Neural crest cell (in vitro differentiated cells): ENCODE data around the gene UBE2L6. TPM values are rescaled to one million over a fixed set of nuclear protein-coding genes. Genes with fewer than 3 reads are reported as not detected.

Experiments
- DNase-seq: peaks from one replicate; pipeline ENCODE4 v3.0.0; 2021; ENCODE audit warnings: low read depth, mixed read lengths, low spot score
- H3K27ac Mint-ChIP-seq: one replicate; pipeline ENCODE4 v1.8.0; 2021; ENCODE audit warnings: mild to moderate bottlenecking, mixed read lengths; ENCODE audit not compliant: unreplicated experiment
- H3K27me3 Mint-ChIP-seq: 2 replicates; pipeline ENCODE4 v1.8.0; 2021; ENCODE audit warnings: low read depth, mild to moderate bottlenecking, mixed read lengths
- H3K36me3 Mint-ChIP-seq: 2 replicates; pipeline ENCODE4 v1.8.0; 2021; ENCODE audit warnings: low read depth, mild to moderate bottlenecking, mixed read lengths
- H3K4me1 Mint-ChIP-seq: 2 replicates; pipeline ENCODE4 v1.8.0; 2021; ENCODE audit warnings: mixed read lengths
- H3K4me3 Mint-ChIP-seq: one replicate; pipeline ENCODE4 v1.8.0; 2021; ENCODE audit warnings: mild to moderate bottlenecking, mixed read lengths
- H3K9me3 Mint-ChIP-seq: 2 replicates; pipeline ENCODE4 v1.8.0; 2021; ENCODE audit warnings: mixed read lengths
- total RNA-seq: library from RNA; stranded (reverse); gene quantifications from 2 replicates; pipeline ENCODE4 v1.2.1, GENCODE V29; 2021
- TF ChIP-seq, protein P1 (sequence below): fragments of 200-600 bp; sonication (generic); conservative IDR thresholded peaks from 2 replicates; pipeline ENCODE4 v1.5.0; 2021; ENCODE audit warnings: antibody characterized with exemption, mild to moderate bottlenecking

Gene UBE2L6
- total RNA-seq, 1 donor from 2014 or later = 68.7 TPM

DNA sequence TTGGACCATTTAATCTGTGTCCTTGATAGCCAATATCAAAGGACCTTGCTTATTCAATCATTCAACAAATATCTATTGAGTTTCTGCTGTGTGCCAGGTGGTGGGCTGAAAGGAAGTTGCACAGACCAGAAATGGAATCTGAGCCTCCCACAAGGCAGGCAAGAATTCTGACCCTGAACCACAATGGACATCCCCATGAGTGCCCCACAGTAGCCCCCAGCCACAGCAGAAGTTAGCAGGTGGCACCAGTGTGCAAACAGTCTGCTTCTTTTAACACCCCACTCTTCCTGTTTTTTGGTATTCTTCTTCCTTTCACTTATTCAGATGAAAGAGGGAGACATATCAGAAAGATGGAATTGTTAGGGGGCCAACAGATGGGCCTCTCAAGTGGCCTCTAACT lies 17.8 kb upstream of the UBE2L6 start:
- peaks cover 12% of the 10 kb centered on the region for H3K9me3 Mint-ChIP-seq
- no peak for DNase-seq
- H3K27me3 Mint-ChIP-seq = no peaks in the 10 kb centered on the region
- peaks cover 16% of the 10 kb centered on the region for H3K4me1 Mint-ChIP-seq
- TF ChIP-seq, protein P1, sequence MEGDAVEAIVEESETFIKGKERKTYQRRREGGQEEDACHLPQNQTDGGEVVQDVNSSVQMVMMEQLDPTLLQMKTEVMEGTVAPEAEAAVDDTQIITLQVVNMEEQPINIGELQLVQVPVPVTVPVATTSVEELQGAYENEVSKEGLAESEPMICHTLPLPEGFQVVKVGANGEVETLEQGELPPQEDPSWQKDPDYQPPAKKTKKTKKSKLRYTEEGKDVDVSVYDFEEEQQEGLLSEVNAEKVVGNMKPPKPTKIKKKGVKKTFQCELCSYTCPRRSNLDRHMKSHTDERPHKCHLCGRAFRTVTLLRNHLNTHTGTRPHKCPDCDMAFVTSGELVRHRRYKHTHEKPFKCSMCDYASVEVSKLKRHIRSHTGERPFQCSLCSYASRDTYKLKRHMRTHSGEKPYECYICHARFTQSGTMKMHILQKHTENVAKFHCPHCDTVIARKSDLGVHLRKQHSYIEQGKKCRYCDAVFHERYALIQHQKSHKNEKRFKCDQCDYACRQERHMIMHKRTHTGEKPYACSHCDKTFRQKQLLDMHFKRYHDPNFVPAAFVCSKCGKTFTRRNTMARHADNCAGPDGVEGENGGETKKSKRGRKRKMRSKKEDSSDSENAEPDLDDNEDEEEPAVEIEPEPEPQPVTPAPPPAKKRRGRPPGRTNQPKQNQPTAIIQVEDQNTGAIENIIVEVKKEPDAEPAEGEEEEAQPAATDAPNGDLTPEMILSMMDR = no peak
- no peak overlapping the region for H3K4me3 Mint-ChIP-seq
- no peaks in the 10 kb centered on the region for H3K36me3 Mint-ChIP-seq
- H3K27ac Mint-ChIP-seq = no peak overlapping the region

DNA sequence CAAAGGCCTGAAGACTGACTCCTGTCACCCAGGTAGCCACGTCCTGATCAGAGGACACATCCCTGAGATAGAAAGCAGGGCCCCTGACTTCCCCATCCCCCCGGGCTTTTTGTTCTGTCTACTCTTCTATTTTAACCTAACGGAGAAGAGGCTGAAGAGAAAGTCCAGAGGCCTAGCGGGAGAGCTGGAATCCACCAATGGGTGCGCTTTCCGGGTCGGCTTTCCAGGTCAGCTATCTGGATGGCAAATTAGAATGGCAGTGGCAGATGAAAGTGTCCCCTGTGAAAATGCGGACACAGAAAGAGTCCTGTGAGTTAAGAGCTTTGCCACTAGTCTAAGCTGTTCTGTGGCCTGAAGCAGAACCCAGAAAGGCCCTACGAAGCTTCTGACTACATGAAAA lies 16.9 kb upstream of the UBE2L6 start:
- no peak overlapping the region for H3K4me3 Mint-ChIP-seq
- H3K4me1 Mint-ChIP-seq = peaks cover 16% of the 10 kb centered on the region
- no peak for DNase-seq
- peaks cover 7% of the 10 kb centered on the region for H3K9me3 Mint-ChIP-seq
- peak overlapping the region; percentile 31 for H3K27ac Mint-ChIP-seq
- TF ChIP-seq, protein P1 = no peak
- no peaks in the 10 kb centered on the region for H3K27me3 Mint-ChIP-seq
- H3K36me3 Mint-ChIP-seq = no peaks in the 10 kb centered on the region

DNA sequence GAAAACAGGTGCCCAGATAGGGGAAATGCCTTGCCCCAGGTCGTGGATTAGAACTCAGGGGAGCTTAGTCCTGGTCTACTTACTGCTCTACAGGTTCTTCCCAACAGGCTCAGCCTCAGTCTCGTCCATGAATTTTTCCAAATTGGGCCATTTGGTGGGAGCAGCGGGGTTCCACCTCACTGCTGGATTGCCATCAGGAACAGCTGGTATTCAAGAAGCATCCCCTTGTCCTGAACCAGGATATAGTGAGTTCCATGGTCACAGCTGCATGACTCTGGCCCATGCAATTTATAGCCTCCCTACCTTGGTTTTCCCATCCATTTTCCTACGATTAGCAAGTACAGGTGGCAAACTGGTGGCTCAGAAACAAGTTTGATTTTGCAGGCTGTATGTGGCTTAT lies 6.6 kb upstream of the UBE2L6 start:
- TF ChIP-seq, protein P1 = no peak
- H3K27ac Mint-ChIP-seq = no peak overlapping the region
- no peaks in the 10 kb centered on the region for H3K36me3 Mint-ChIP-seq
- peaks cover 27% of the 10 kb centered on the region for H3K4me1 Mint-ChIP-seq
- H3K27me3 Mint-ChIP-seq = no peaks in the 10 kb centered on the region
- no peak overlapping the region for H3K4me3 Mint-ChIP-seq
- H3K9me3 Mint-ChIP-seq = no peaks in the 10 kb centered on the region
- DNase-seq = no peak

DNA sequence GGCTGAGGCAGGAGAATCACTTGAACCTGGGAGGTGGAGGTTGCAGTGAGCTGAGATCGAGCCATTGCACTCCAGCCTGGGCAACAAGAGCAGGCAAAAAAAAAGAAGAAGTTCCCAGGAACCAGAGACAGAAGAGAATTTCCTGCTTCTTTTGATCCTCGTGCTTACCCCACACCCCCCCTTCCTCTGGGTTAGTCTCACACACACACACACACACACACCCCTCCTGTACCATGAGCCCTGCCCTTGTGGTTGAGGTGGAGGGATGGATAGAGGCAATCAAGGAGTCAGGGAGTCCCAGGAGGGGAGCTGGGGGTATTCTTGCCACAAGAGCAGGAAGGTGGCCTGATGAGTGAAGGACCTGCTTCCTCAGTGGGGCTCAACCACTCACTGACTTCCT lies 4.1 kb upstream of the UBE2L6 start:
- DNase-seq = no peak
- H3K4me1 Mint-ChIP-seq = peaks cover 41% of the 10 kb centered on the region
- no peaks in the 10 kb centered on the region for H3K9me3 Mint-ChIP-seq
- H3K27ac Mint-ChIP-seq = no peak overlapping the region
- TF ChIP-seq, protein P1 = no peak
- no peaks in the 10 kb centered on the region for H3K27me3 Mint-ChIP-seq
- H3K4me3 Mint-ChIP-seq = no peak overlapping the region
- no peaks in the 10 kb centered on the region for H3K36me3 Mint-ChIP-seq

DNA sequence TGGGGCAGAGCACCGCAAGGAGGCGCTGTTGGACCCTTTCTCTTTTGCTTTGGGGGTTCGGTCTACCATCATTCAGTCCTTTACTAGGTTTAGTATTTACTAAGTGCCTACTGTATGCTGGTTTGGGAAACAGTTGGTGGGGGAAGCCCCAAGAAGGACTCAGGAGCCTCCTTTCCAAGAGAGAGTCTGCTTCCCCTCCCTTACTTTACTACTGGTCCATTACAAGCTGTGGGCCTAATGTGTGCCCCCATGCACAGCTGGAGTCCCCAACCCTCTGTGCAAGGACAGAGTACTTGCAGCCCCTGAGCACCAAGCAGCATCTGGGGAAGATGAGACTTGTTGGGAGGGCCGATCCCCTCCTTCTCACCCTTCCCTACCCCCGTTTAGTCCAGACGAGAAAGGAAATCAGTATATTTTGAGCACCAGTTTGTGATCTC lies 876 bp upstream of the UBE2L6 start:
- H3K36me3 Mint-ChIP-seq = no peaks in the 10 kb centered on the region
- H3K27ac Mint-ChIP-seq = peak overlapping the region; percentile 99
- peaks cover 49% of the 10 kb centered on the region for H3K4me1 Mint-ChIP-seq
- H3K27me3 Mint-ChIP-seq = no peaks in the 10 kb centered on the region
- H3K4me3 Mint-ChIP-seq = peak overlapping the region; percentile 99
- DNase-seq = peak; percentile 95
- TF ChIP-seq, protein P1 = peak; percentile 98
- no peaks in the 10 kb centered on the region for H3K9me3 Mint-ChIP-seq
